Measurements from ENCODE around the gene USP32. TPM values are rescaled to one million over a fixed set of nuclear protein-coding genes. Genes with fewer than 3 reads are reported as not detected.
"Not testable (repeated sequence)": the region's sequence is repeated elsewhere in the genome, so short reads cannot be mapped to it uniquely, and the experiment has no call there.

Gene USP32
- total RNA-seq, 1 donor from 2014 or later: 57.9 TPM

GRCh38 chr17:60403962-60404361, 12.0 kb upstream of the USP32 start:
- no peak for DNase-seq (ENCODE audit: low read depth)

GRCh38 chr17:60403523-60403810, 11.5 kb upstream of the USP32 start:
- no peak for DNase-seq (ENCODE audit: low read depth)

GRCh38 chr17:60401819-60402218, 9.9 kb upstream of the USP32 start:
- no peak for DNase-seq (ENCODE audit: low read depth)

DNA sequence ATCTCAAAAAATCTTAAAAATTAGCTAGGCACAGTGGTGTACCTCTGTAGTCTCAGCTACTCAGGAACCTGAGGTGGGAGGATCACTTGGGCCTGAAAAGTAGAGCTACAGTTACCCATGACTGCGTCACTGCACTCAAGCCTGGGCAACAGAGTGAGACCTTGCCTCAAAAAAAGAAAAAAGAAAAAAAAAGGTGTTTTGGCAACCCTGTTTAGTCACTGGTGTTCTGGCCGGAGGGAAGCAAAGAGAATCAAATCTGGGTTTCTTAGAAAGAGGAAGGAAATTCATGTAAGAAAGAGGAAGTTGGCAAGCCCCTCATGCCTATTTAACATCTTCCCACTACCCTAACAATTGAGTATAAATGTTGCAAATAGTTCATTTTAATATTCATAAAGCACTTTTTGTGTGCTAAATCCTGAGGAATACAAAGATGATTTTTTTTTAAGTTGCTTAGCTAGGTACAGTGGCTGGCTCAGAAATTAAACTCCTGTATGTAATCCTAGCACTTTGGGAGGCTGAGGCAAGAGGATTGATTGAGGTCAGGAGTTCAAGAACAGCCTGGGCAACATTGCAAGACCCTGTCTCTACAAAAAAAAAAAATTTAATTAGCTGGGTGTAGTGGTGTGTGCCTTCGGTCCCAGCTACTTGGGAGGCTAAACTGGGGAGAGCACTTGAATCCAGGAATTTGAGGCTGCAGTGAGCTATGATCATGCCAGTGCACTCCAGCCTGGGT, 6.5 kb upstream of the USP32 start:
- no peak for DNase-seq (ENCODE audit: low read depth)

DNA sequence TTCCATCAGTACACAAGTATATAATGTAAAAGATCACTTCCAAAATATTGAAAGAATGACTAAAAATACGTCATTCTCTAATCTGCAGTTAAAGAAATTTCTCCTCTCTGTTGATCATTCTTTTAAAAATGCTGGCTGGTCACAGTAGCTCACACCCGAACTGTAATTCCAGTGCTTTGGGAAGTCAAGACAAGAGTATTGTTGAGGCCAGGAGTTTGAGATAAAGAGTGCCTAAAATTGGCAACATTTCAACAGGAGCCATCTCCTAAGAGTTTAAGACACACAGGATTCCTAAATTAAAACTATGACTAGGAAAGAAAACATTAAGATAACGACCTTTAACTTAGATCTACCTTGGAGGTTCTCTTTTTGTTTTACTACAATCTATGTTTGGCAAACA, 4.5 kb upstream of the USP32 start:
- DNase-seq (ENCODE audit: low read depth): no peak

GRCh38 chr17:60395508-60396065, 3.7 kb upstream of the USP32 start:
- no peak for DNase-seq (ENCODE audit: low read depth)

- DNase-seq (ENCODE audit: low read depth): no peak
Observed at GRCh38 chr17:60393840-60394723, 2.1 kb upstream of the USP32 start.

DNA sequence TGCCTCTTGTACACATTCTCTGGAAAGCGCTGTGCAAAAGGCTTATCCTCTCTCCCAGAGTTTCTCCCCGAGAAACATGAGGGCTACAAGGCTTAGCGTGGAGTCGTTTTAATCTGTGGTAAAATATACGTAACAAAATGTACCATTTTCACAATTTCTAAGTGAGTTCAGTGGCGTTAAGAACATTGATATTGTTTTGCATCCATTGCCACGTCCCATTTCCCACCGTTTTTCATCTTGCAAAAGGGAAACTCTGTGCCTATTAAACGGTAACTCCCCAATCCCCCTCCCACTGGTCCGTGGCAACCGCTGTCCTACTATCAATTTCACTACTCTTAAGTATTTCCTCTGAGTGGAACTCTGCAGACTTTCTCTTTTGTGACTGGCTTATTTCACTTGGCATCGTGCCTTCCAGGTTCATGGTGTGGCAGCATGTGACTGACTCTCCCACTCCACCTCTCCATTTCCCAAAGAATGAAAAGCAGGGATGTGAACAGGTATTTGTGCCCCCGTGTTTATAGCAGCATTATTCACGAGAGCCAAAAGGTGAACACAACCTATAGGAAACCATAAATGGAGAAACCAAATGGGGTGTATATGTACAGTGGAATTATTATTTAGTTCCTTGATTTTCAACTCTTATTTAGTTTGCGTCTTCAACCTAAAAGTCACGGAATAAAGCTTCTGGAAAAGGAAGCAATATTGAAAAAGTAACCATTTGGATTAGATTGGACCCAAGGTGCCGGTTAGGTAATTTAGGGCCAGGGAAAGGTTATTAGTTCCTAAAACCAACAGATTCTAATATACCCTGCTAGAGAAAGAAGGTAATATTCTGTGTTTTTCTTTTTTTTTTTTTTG, 1.1 kb upstream of the USP32 start:
- DNase-seq (ENCODE audit: low read depth): peak; percentile 79

- no peak for DNase-seq (ENCODE audit: low read depth)
Observed at GRCh38 chr17:60391471-60392041, 377 bp downstream of the USP32 start.

- peak; percentile 78 for DNase-seq (ENCODE audit: low read depth)
Observed at GRCh38 chr17:60390925-60391470, 935 bp downstream of the USP32 start.

- peak; percentile 19 for DNase-seq (ENCODE audit: low read depth)
Observed at GRCh38 chr17:60390186-60390585, 1.7 kb downstream of the USP32 start.

DNA sequence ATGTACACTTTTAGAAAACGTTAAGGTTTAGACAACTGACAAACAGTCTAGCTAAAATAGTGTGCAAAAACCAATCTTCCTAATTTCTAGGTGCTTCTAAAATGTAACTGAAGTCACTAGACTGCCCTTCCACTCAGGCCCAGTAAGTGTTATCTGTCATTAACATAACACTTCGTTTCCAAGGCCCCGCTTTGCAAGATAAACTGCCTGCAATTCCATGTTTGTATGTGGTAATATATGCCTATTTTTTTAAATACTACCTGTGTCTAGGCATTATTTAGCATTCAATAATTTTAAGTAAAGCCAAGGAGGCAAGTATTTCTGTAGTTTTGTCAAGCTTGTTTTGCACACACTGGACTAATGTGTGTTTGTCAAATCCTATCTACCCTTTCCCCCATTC, 3.2 kb downstream of the USP32 start:
- DNase-seq (ENCODE audit: low read depth): no peak

DNA sequence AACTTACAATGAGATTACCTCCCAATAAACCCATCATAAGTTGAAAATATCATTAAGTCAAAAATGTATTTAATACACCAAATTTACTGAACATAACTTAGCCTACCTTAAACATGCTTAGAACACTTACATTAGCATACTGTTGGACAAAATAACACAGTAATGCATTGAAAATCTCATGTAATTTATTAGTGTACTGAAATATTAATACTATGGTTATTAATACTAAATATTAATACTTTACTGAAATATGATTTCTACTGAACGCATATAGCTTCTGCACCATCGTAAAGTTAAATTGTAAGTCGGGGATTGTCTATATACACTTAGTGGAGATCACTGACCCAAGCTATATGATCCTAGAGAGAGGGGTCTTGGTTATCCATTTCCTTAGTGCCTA, 4.3 kb downstream of the USP32 start:
- no peak for DNase-seq (ENCODE audit: low read depth)

DNA sequence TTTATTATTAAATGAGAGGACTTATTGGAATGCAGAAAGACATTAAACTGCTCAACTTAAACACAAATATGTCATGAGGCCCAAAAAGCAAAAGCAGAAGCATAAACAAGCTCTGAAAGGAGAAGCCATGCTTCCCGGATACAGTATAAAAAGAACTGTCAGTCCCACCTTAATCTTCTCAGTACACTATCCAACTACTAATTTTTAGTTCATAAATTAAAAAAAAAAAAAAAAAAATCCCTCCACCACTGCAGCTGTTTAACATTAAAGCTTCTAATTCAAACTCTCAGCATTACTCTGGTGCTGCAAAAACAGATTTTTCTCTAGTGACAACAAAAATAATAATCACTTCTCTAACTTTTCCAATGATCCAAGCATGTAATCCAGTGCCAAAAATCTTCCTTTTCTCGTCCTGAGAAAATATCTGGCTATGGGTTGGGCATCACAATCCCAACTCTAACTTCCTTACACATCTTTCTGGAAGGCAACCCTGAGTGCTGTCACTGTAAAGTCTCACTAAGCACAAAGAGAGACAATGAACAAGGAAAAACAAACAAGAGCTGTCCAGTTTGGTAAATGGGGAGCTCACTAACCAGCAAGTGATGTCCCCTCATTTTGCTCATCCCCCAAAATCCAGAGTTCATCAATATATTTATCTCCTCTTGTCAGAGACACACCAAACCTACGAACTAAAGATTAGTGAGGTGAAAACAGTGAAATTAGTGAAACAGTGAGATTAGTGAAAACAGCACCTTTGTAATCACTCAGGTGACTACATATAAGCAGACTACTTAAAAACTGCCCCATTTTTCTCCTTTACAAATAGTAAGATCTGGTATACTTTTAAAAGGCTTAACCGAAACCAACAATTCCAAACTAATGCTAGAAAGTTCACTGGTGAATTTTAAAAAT, 5.5 kb downstream of the USP32 start:
- DNase-seq (ENCODE audit: low read depth): no peak

GRCh38 chr17:60384921-60385320, 7.0 kb downstream of the USP32 start:
- not testable (repeated sequence) for DNase-seq (ENCODE audit: low read depth)

- no peak for DNase-seq (ENCODE audit: low read depth)
Observed at GRCh38 chr17:60383379-60383778, 8.6 kb downstream of the USP32 start.

GRCh38 chr17:60381958-60382357, 10.0 kb downstream of the USP32 start:
- DNase-seq (ENCODE audit: low read depth): no peak

DNA sequence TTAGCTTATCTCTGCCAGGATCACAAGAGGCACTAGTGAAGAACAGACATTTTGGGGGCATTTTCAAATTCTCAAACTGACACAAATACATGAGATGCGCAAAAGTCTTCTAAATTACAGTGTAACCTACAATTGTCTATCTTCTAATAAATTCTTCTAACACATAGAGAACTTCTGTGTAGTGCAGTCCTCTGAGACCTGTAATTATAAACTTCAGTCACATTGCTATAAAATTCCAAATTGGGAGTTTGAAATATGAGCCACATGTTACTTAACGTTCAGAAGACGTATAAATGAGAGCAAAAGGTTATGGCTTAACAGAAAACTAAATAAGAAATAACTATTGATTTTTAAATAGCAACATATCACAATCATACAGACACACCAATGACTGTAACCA, 12.5 kb downstream of the USP32 start:
- DNase-seq (ENCODE audit: low read depth): not testable (repeated sequence)

DNA sequence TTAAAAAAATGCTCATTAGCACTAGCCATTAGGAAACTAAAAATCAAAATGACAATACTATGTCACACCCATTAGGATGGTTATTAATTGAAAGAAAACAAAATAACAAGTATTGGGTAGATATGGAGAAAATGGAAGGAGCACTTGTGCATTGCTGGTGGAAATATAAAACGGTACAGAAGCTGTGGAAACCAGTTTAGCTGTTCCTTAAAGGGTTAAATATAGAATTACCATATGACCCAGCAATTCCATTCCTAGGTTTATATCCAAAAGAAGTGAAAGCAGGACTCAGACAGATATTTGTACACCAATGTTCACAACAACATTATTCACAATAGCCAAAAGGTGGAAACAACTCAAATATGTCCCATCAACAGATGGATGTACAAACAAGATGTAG, 13.7 kb downstream of the USP32 start:
- not testable (repeated sequence) for DNase-seq (ENCODE audit: low read depth)

All from myocyte (in vitro differentiated cells).